Loucy (cell line): ENCODE measurements around the gene CACNA1H.
"Not testable (repeated sequence)": the region's sequence is repeated elsewhere in the genome, so short reads cannot be mapped to it uniquely, and the experiment has no call there.

Experiments used
- H2AFZ ChIP-seq: fragments of 200-600 bp; sonication (generic); 2 replicates; pipeline ENCODE4 v1.6.0; 2016; ENCODE audit warnings: antibody characterized with exemption, mild to moderate bottlenecking, low read length, moderate library complexity
- H3F3A ChIP-seq: fragments of 200-600 bp; 2 replicates; pipeline ENCODE4 v1.6.0; 2016; ENCODE audit warnings: antibody characterized with exemption, low read depth, mild to moderate bottlenecking
- H3K27me3 ChIP-seq: fragments of 200-600 bp; sonication (generic); 2 replicates; pipeline ENCODE4 v1.6.1; 2014; ENCODE audit warnings: low read length, mild to moderate bottlenecking; ENCODE audit not compliant: insufficient read depth, poor library complexity, severe bottlenecking
- H3K36me3 ChIP-seq: fragments of 200-600 bp; sonication (generic); 2 replicates; pipeline ENCODE4 v1.6.1; 2016; ENCODE audit warnings: low read length; ENCODE audit not compliant: insufficient read depth
- H3K4me1 ChIP-seq: fragments of 200-600 bp; sonication (generic); 2 replicates; pipeline ENCODE4 v1.5.1; 2014; ENCODE audit warnings: low read length, mild to moderate bottlenecking; ENCODE audit not compliant: insufficient read depth, poor library complexity, severe bottlenecking
- H3K4me2 ChIP-seq: fragments of 200-600 bp; sonication (generic); 2 replicates; pipeline ENCODE4 v1.6.0; 2014; ENCODE audit warnings: antibody characterized with exemption, low read length, low read depth, mild to moderate bottlenecking; ENCODE audit not compliant: poor library complexity, severe bottlenecking
- H3K4me3 ChIP-seq: fragments of 200-600 bp; sonication (generic); 2 replicates; pipeline ENCODE4 v1.5.1; 2014; ENCODE audit warnings: low read length, mild to moderate bottlenecking, mixed read lengths; ENCODE audit not compliant: poor library complexity, severe bottlenecking
- H3K79me2 ChIP-seq: fragments of 200-600 bp; sonication (generic); 2 replicates; pipeline ENCODE4 v1.6.1; 2014; ENCODE audit warnings: low read length; ENCODE audit not compliant: insufficient read depth
- H3K9ac ChIP-seq: fragments of 200-600 bp; sonication (generic); 2 replicates; pipeline ENCODE4 v1.6.0; 2014; ENCODE audit warnings: mild to moderate bottlenecking, low read depth, low read length, moderate library complexity; ENCODE audit not compliant: poor library complexity, severe bottlenecking
- H3K9me2 ChIP-seq: fragments of 200-600 bp; sonication (generic); replicated peaks from 2 replicates; pipeline ENCODE4 v1.6.1; 2016; ENCODE audit warnings: low read depth, low read length, mixed read lengths
- H3K9me3 ChIP-seq: fragments of 200-600 bp; sonication (generic); 2 replicates; pipeline ENCODE4 v1.6.1; 2014; ENCODE audit warnings: mild to moderate bottlenecking, antibody characterized with exemption, low read length, low read depth; ENCODE audit not compliant: insufficient read depth
- H4K20me1 ChIP-seq: fragments of 200-600 bp; sonication (generic); 2 replicates; pipeline ENCODE4 v1.6.0; 2014; ENCODE audit warnings: antibody characterized with exemption, low read length, mild to moderate bottlenecking; ENCODE audit not compliant: insufficient read depth, poor library complexity, severe bottlenecking
- CTCF ChIP-seq: fragments of 200-600 bp; sonication (generic); conservative IDR thresholded peaks from 2 replicates; pipeline ENCODE4 v1.5.1; 2014; ENCODE audit warnings: mild to moderate bottlenecking, antibody characterized with exemption, low read length
- EZH2phosphoT487 ChIP-seq: fragments of 200-600 bp; IDR thresholded peaks from 2 replicates; pipeline ENCODE4 v1.6.1; 2018; ENCODE audit warnings: antibody characterized with exemption, mild to moderate bottlenecking, moderate library complexity, borderline replicate concordance

The CACNA1H gene

GRCh38 chr16:1256296-1256873, 103.5 kb downstream of the CACNA1H start:
- H3K9me3 ChIP-seq, H3K4me3 ChIP-seq, H3K79me2 ChIP-seq, H3K36me3 ChIP-seq, H3F3A ChIP-seq, H3K9me2 ChIP-seq, H3K4me2 ChIP-seq, H3K9ac ChIP-seq, H2AFZ ChIP-seq, H3K4me1 ChIP-seq, H3K27me3 ChIP-seq, H4K20me1 ChIP-seq: not testable (repeated sequence)

GRCh38 chr16:1256874-1257322, 104.0 kb downstream of the CACNA1H start:
- H2AFZ ChIP-seq: no peak overlapping the region
- no peaks in the 10 kb centered on the region for H3K9me2 ChIP-seq
- H3K4me3 ChIP-seq: no peak overlapping the region
- no peaks in the 10 kb centered on the region for H3K4me1 ChIP-seq
- no peaks in the 10 kb centered on the region for H3K79me2 ChIP-seq
- H4K20me1 ChIP-seq: no peaks in the 10 kb centered on the region
- no peak overlapping the region for H3K9ac ChIP-seq
- no peak overlapping the region for H3K4me2 ChIP-seq
- no peaks in the 10 kb centered on the region for H3F3A ChIP-seq
- H3K36me3 ChIP-seq: no peaks in the 10 kb centered on the region
- no peak for TF ChIP-seq EZH2phosphoT487
- TF ChIP-seq CTCF: no peak
- no peaks in the 10 kb centered on the region for H3K9me3 ChIP-seq
- H3K27me3 ChIP-seq: no peaks in the 10 kb centered on the region

DNA sequence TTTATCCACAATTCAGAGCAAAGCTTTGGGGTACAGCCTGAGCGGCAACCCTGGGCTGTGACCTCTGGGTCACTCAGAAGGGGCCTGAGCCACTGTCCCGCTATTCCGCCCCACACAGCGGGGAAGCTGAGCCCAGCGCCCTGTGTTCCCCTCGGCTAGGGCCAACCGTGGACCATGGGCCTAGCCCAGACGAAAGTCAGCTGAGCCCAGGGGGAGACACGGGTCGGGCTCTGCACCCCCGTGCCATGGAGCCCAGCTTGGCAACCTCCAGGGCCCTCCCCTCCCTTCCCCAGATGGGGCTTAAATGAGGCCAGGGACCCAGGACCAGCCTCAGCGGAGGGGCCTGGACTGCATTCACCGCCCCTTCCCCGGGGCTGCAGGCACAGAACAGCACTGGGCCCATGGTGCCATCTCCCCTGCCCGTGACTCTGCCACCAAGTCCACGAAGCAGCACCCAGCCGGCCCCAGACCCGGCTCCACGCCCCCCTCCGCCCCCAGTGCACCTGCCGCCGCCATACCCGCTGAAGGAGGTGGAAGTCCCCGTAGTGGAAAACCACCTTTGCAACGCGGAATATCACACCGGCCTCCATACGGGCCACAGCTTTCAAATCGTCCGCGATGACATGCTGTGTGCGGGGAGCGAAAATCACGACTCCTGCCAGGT, 104.8 kb downstream of the CACNA1H start:
- no peaks in the 10 kb centered on the region for H3K9me2 ChIP-seq
- no peak overlapping the region for H3K9ac ChIP-seq
- no peaks in the 10 kb centered on the region for H3K36me3 ChIP-seq
- no peak overlapping the region for H3K4me3 ChIP-seq
- no peaks in the 10 kb centered on the region for H4K20me1 ChIP-seq
- H3K9me3 ChIP-seq: no peaks in the 10 kb centered on the region
- TF ChIP-seq EZH2phosphoT487: no peak
- no peak for TF ChIP-seq CTCF
- no peak overlapping the region for H3K4me2 ChIP-seq
- H3K4me1 ChIP-seq: no peaks in the 10 kb centered on the region
- no peaks in the 10 kb centered on the region for H3K27me3 ChIP-seq
- H3K79me2 ChIP-seq: no peaks in the 10 kb centered on the region
- no peak overlapping the region for H2AFZ ChIP-seq
- H3F3A ChIP-seq: no peaks in the 10 kb centered on the region

DNA sequence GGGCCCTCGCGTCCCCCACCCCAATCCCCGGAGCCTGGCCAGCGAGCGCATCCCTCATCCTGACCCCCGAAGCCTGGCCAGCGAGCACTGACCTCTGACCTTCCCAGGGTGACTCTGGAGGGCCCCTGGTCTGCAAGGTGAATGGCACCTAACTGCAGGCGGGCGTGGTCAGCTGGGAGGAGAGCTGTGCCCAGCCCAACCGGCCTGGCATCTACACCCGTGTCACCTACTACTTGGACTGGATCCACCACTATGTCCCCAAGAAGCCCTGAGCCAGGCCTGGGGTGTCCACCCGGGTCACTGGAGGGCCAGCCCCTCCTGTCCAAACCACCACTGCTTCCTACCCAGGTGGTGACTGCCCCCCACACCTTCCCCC, 105.3 kb downstream of the CACNA1H start:
- H3K79me2 ChIP-seq: no peaks in the 10 kb centered on the region
- no peaks in the 10 kb centered on the region for H4K20me1 ChIP-seq
- no peak overlapping the region for H3K4me3 ChIP-seq
- H3F3A ChIP-seq: no peaks in the 10 kb centered on the region
- no peak overlapping the region for H2AFZ ChIP-seq
- no peak overlapping the region for H3K4me2 ChIP-seq
- H3K27me3 ChIP-seq: no peaks in the 10 kb centered on the region
- no peaks in the 10 kb centered on the region for H3K36me3 ChIP-seq
- H3K4me1 ChIP-seq: no peaks in the 10 kb centered on the region
- H3K9ac ChIP-seq: no peak overlapping the region
- no peaks in the 10 kb centered on the region for H3K9me3 ChIP-seq
- H3K9me2 ChIP-seq: no peaks in the 10 kb centered on the region
- no peak for TF ChIP-seq CTCF
